ENCODE measurements around the gene PCED1B.

PCED1B gene

GRCh38 chr12:47067176-47067575, 12.2 kb upstream of the PCED1B start:
- H3K27me3 ChIP-seq (ENCODE audit: control insufficient read depth, insufficient read depth, low read length, poor library complexity, severe bottlenecking), result no peaks in the 10 kb centered on the region
- H3K27ac ChIP-seq (ENCODE audit: insufficient read depth, low read depth, low read length, poor library complexity, severe bottlenecking), result no peak overlapping the region
- no peaks in the 10 kb centered on the region for H3K36me3 ChIP-seq (ENCODE audit: control insufficient read depth, insufficient read depth, low read length)
- peaks cover 12% of the 10 kb centered on the region for H3K4me1 ChIP-seq (ENCODE audit: control insufficient read depth, insufficient read depth, low read length)
- WGBS, 2 experiments, result 94 to 100% methylated on average over 1 of the region's 1 CpG
- H3K4me3 ChIP-seq (ENCODE audit: insufficient read depth, low read depth, low read length), result no peak overlapping the region
- no peaks in the 10 kb centered on the region for H3K9me3 ChIP-seq (ENCODE audit: control insufficient read depth, low read length)

- Histone ChIP-seq H3K36me3 (ENCODE audit: control insufficient read depth, insufficient read depth, low read length) (no peaks in the 10 kb centered on the region), H3K9me3 (ENCODE audit: control insufficient read depth, low read length) (no peaks in the 10 kb centered on the region), H3K4me3 (ENCODE audit: insufficient read depth, low read depth, low read length) (no peak overlapping the region), H3K27me3 (ENCODE audit: control insufficient read depth, insufficient read depth, low read length, poor library complexity, severe bottlenecking) (no peaks in the 10 kb centered on the region), H3K27ac (ENCODE audit: insufficient read depth, low read depth, low read length, poor library complexity, severe bottlenecking) (no peak overlapping the region), H3K4me1 (ENCODE audit: control insufficient read depth, insufficient read depth, low read length) (peaks cover 12% of the 10 kb centered on the region)
- WGBS, 2 experiments, result 49 to 61% methylated on average over 3 to 5 of the region's 5 CpGs
Observed at GRCh38 chr12:47067771-47068431, 11.5 kb upstream of the PCED1B start.

GRCh38 chr12:47068539-47068938, 10.9 kb upstream of the PCED1B start:
- Histone ChIP-seq H3K4me1 (ENCODE audit: control insufficient read depth, insufficient read depth, low read length) (peaks cover 12% of the 10 kb centered on the region), H3K36me3 (ENCODE audit: control insufficient read depth, insufficient read depth, low read length) (no peaks in the 10 kb centered on the region), H3K27ac (ENCODE audit: insufficient read depth, low read depth, low read length, poor library complexity, severe bottlenecking) (no peak overlapping the region), H3K9me3 (ENCODE audit: control insufficient read depth, low read length) (no peaks in the 10 kb centered on the region), H3K27me3 (ENCODE audit: control insufficient read depth, insufficient read depth, low read length, poor library complexity, severe bottlenecking) (no peaks in the 10 kb centered on the region), H3K4me3 (ENCODE audit: insufficient read depth, low read depth, low read length) (no peak overlapping the region)
- WGBS, 2 experiments, result 10% methylated on average over 6 of the region's 6 CpGs

GRCh38 chr12:47070310-47070709, 9.1 kb upstream of the PCED1B start:
- Histone ChIP-seq H3K36me3 (ENCODE audit: control insufficient read depth, insufficient read depth, low read length) (no peaks in the 10 kb centered on the region), H3K9me3 (ENCODE audit: control insufficient read depth, low read length) (no peaks in the 10 kb centered on the region), H3K27me3 (ENCODE audit: control insufficient read depth, insufficient read depth, low read length, poor library complexity, severe bottlenecking) (no peaks in the 10 kb centered on the region), H3K4me3 (ENCODE audit: insufficient read depth, low read depth, low read length) (no peak overlapping the region), H3K27ac (ENCODE audit: insufficient read depth, low read depth, low read length, poor library complexity, severe bottlenecking) (no peak overlapping the region), H3K4me1 (ENCODE audit: control insufficient read depth, insufficient read depth, low read length) (peaks cover 12% of the 10 kb centered on the region)
- WGBS, 2 experiments, result 83 to 94% methylated on average over 1 of the region's 1 CpG

- Histone ChIP-seq H3K4me1 (ENCODE audit: control insufficient read depth, insufficient read depth, low read length) (peaks cover 12% of the 10 kb centered on the region), H3K4me3 (ENCODE audit: insufficient read depth, low read depth, low read length) (no peak overlapping the region), H3K27me3 (ENCODE audit: control insufficient read depth, insufficient read depth, low read length, poor library complexity, severe bottlenecking) (no peaks in the 10 kb centered on the region), H3K27ac (ENCODE audit: insufficient read depth, low read depth, low read length, poor library complexity, severe bottlenecking) (no peak overlapping the region), H3K9me3 (ENCODE audit: control insufficient read depth, low read length) (no peaks in the 10 kb centered on the region), H3K36me3 (ENCODE audit: control insufficient read depth, insufficient read depth, low read length) (no peaks in the 10 kb centered on the region)
- WGBS, 2 experiments, result 38 to 42% methylated on average over 4 to 5 of the region's 5 CpGs
Observed at GRCh38 chr12:47071241-47071852, 8.1 kb upstream of the PCED1B start.

- WGBS, 2 experiments, result 92 to 93% methylated on average over 2 of the region's 3 CpGs
- Histone ChIP-seq H3K27ac (ENCODE audit: insufficient read depth, low read depth, low read length, poor library complexity, severe bottlenecking) (no peak overlapping the region), H3K4me1 (ENCODE audit: control insufficient read depth, insufficient read depth, low read length) (peaks cover 7% of the 10 kb centered on the region), H3K36me3 (ENCODE audit: control insufficient read depth, insufficient read depth, low read length) (no peaks in the 10 kb centered on the region), H3K9me3 (ENCODE audit: control insufficient read depth, low read length) (no peaks in the 10 kb centered on the region), H3K27me3 (ENCODE audit: control insufficient read depth, insufficient read depth, low read length, poor library complexity, severe bottlenecking) (peaks cover 15% of the 10 kb centered on the region), H3K4me3 (ENCODE audit: insufficient read depth, low read depth, low read length) (no peak overlapping the region)
Observed at GRCh38 chr12:47073951-47074350, 5.5 kb upstream of the PCED1B start.

GRCh38 chr12:47074757-47075156, 4.7 kb upstream of the PCED1B start:
- Histone ChIP-seq H3K27ac (ENCODE audit: insufficient read depth, low read depth, low read length, poor library complexity, severe bottlenecking) (no peak overlapping the region), H3K4me3 (ENCODE audit: insufficient read depth, low read depth, low read length) (no peak overlapping the region)

GRCh38 chr12:47075192-47076084, 4.0 kb upstream of the PCED1B start:
- Histone ChIP-seq H3K27me3 (ENCODE audit: control insufficient read depth, insufficient read depth, low read length, poor library complexity, severe bottlenecking) (peaks cover 24% of the 10 kb centered on the region), H3K4me3 (ENCODE audit: insufficient read depth, low read depth, low read length) (no peak overlapping the region), H3K4me1 (ENCODE audit: control insufficient read depth, insufficient read depth, low read length) (peaks cover 3% of the 10 kb centered on the region), H3K36me3 (ENCODE audit: control insufficient read depth, insufficient read depth, low read length) (no peaks in the 10 kb centered on the region), H3K9me3 (ENCODE audit: control insufficient read depth, low read length) (no peaks in the 10 kb centered on the region), H3K27ac (ENCODE audit: insufficient read depth, low read depth, low read length, poor library complexity, severe bottlenecking) (no peak overlapping the region)
- 85 to 91% methylated on average over 6 to 7 of the region's 7 CpGs for WGBS, 2 experiments

More at GRCh38 chr12:47074757-47075156, 4.7 kb upstream of the PCED1B start:
- H3K4me1 ChIP-seq (ENCODE audit: control insufficient read depth, insufficient read depth, low read length), result peaks cover 3% of the 10 kb centered on the region
- peaks cover 20% of the 10 kb centered on the region for H3K27me3 ChIP-seq (ENCODE audit: control insufficient read depth, insufficient read depth, low read length, poor library complexity, severe bottlenecking)
- no peaks in the 10 kb centered on the region for H3K9me3 ChIP-seq (ENCODE audit: control insufficient read depth, low read length)
- 98 to 99% methylated on average over 2 of the region's 2 CpGs for WGBS, 2 experiments
- H3K36me3 ChIP-seq (ENCODE audit: control insufficient read depth, insufficient read depth, low read length), result no peaks in the 10 kb centered on the region

- WGBS, 2 experiments, result 88 to 89% methylated on average over 17 of the region's 17 CpGs
- Histone ChIP-seq H3K27ac (ENCODE audit: insufficient read depth, low read depth, low read length, poor library complexity, severe bottlenecking) (no peak overlapping the region), H3K36me3 (ENCODE audit: control insufficient read depth, insufficient read depth, low read length) (no peaks in the 10 kb centered on the region), H3K27me3 (ENCODE audit: control insufficient read depth, insufficient read depth, low read length, poor library complexity, severe bottlenecking) (peaks cover 38% of the 10 kb centered on the region), H3K9me3 (ENCODE audit: control insufficient read depth, low read length) (no peaks in the 10 kb centered on the region), H3K4me3 (ENCODE audit: insufficient read depth, low read depth, low read length) (no peak overlapping the region), H3K4me1 (ENCODE audit: control insufficient read depth, insufficient read depth, low read length) (no peaks in the 10 kb centered on the region)
Observed at GRCh38 chr12:47077206-47078085, 2.0 kb upstream of the PCED1B start.
